CD4-positive, alpha-beta T cell (primary cell): ENCODE data around the gene KCNJ5. TPM values are rescaled to one million over a fixed set of nuclear protein-coding genes. Genes with fewer than 3 reads are reported as not detected.

Experiments
- ATAC-seq: fragments of 200-7000 bp; cut with Tn5 transposase; one replicate; pipeline ENCODE4 v1.10.0; 2022; ENCODE audit warnings: mild to moderate bottlenecking; ENCODE audit not compliant: poor library complexity
- CTCF ChIA-PET: fragments of 350-600 bp; sonication (Branson Sonifier 250); formaldehyde crosslinking; loops from one replicate; lab custom pipeline; 2021; ENCODE audit warnings: antibody characterized with exemption, inconsistent platforms; lab: Charles Lee
- POLR2A ChIA-PET: fragments of 350-600 bp; sonication (Branson Sonifier 250); formaldehyde crosslinking; loops from one replicate; lab custom pipeline; 2021; ENCODE audit warnings: antibody characterized with exemption, inconsistent platforms; lab: Charles Lee
- DNase-seq, 14 experiments: peaks; one replicate each; pipeline ENCODE4 v3.0.0-alpha.2; 2013 to 2020; ENCODE audit warnings: mixed read lengths in 2 of 14
- H3K27ac ChIP-seq, 2 donors: one replicate each; pipeline versions ENCODE4 v1.5.1 to v1.7.0; 2013; ENCODE audit warnings: low read length in 2 of 2, low read depth in 1 of 2, mild to moderate bottlenecking in 1 of 2
- H3K27me3 ChIP-seq, 2 experiments: 1 replicate in 1 of 2; 2 replicates in 1 of 2; pipeline versions ENCODE4 v1.6.1 to v1.7.0; 2013; ENCODE audit warnings: low read length in 2 of 2, control low read depth in 1 of 2, mild to moderate bottlenecking in 1 of 2, moderate library complexity in 1 of 2; ENCODE audit not compliant: insufficient read depth in 2 of 2, control insufficient read depth in 1 of 2
- H3K36me3 ChIP-seq: one replicate; pipeline ENCODE4 v1.6.1; 2013; ENCODE audit warnings: low read length, control low read depth; ENCODE audit not compliant: insufficient read depth
- H3K4me1 ChIP-seq: one replicate; pipeline ENCODE4 v1.6.1; 2013; ENCODE audit warnings: low read length, control low read depth; ENCODE audit not compliant: insufficient read depth
- H3K4me3 ChIP-seq: one replicate; pipeline ENCODE4 v1.5.1; 2013; ENCODE audit warnings: mild to moderate bottlenecking, low read length, moderate library complexity
- H3K9me3 ChIP-seq, 2 experiments: 1 replicate in 1 of 2; 2 replicates in 1 of 2; pipeline versions ENCODE4 v1.6.1 to v1.7.0; 2013; ENCODE audit warnings: low read length in 2 of 2, mild to moderate bottlenecking in 2 of 2, control low read depth in 1 of 2, moderate library complexity in 1 of 2; ENCODE audit not compliant: control insufficient read depth in 1 of 2, insufficient read depth in 1 of 2
- H3K27ac Mint-ChIP-seq: one replicate; pipeline ENCODE4 v1.8.0; 2020; ENCODE audit warnings: mixed read lengths
- H3K27me3 Mint-ChIP-seq: one replicate; pipeline ENCODE4 v1.8.0; 2021; ENCODE audit warnings: mixed read lengths
- H3K36me3 Mint-ChIP-seq: one replicate; pipeline ENCODE4 v1.8.0; 2021; ENCODE audit warnings: low read depth, mixed read lengths
- H3K4me1 Mint-ChIP-seq: one replicate; pipeline ENCODE4 v1.8.0; 2021; ENCODE audit warnings: low read depth, mixed read lengths
- H3K4me3 Mint-ChIP-seq: one replicate; pipeline ENCODE4 v1.8.0; 2020; ENCODE audit warnings: mild to moderate bottlenecking, mixed read lengths
- H3K9me3 Mint-ChIP-seq: one replicate; pipeline ENCODE4 v1.8.0; 2020; ENCODE audit warnings: mixed read lengths
- CTCF ChIP-seq: fragments of 200-600 bp; IDR thresholded peaks from one replicate; pipeline ENCODE4 v1.8.0; 2022; ENCODE audit warnings: antibody characterized with exemption, mild to moderate bottlenecking
- intact Hi-C, 2 experiments: fragments of 100-400 bp; cut with DNase I in 1 of 2; cut with micrococcal nuclease in 1 of 2; formaldehyde crosslinking; loops; one replicate each; pipeline versions ENCODE4 v1.15.1 to v1.9.0; 2023 to 2025; cut with DNase I, micrococcal nuclease
- total RNA-seq, 174 experiments: library from RNA in 2 of 174; stranded (reverse) in 2 of 174; gene quantifications; one replicate each; pipeline ENCODE4 v1.2.3 and lab custom pipeline; 2021 to 2026

Gene KCNJ5
- total RNA-seq, 2 experiments from 2014 or later, result 0.05 TPM; not detected in 1

GRCh38 chr11:128904656-128905344 lies 13.6 kb downstream of the KCNJ5 start:
- intact Hi-C loops, result no loop called here

GRCh38 chr11:128905345-128906184 lies 14.4 kb downstream of the KCNJ5 start:
- ATAC-seq, result peak; percentile 85
- peaks cover 22% of the 10 kb centered on the region for H3K4me1 ChIP-seq
- ChIA-PET CTCF (interaction anchor here (0.8 to 2.7 kb wide), 4 partner anchors 10 to 748 kb away, joined by 3 to 14 read pairs (median 3); no protein-coding TSS in a partner anchor), POLR2A (interaction anchor here (0.7 to 1.5 kb wide), 4 partner anchors 13 to 748 kb away, joined by 3 read pairs; no protein-coding TSS in a partner anchor)
- Mint-ChIP-seq H3K4me3 (peak overlapping the region; percentile 86), H3K27me3 (peaks cover 58% of the 10 kb centered on the region), H3K36me3 (no peaks in the 10 kb centered on the region), H3K9me3 (no peaks in the 10 kb centered on the region), H3K4me1 (peaks cover 27% of the 10 kb centered on the region), H3K27ac (no peak overlapping the region)
- intact Hi-C loops, result loop anchor here in 1 of 2 experiments (2.0 kb wide), 1 partner anchor 21 kb away; no protein-coding TSS in a partner anchor
- no peaks in the 10 kb centered on the region for H3K36me3 ChIP-seq
- peak overlapping the region; percentile 57 for H3K4me3 ChIP-seq
- peaks cover 17 to 29% of the 10 kb centered on the region in 2 experiments for H3K27me3 ChIP-seq
- H3K27ac ChIP-seq, result no peak overlapping the region
- peak; percentile 20 to 69 (median 30) for DNase-seq
- peak; percentile 52 for TF ChIP-seq CTCF
- H3K9me3 ChIP-seq, result no peaks in the 10 kb centered on the region

More at GRCh38 chr11:128904656-128905344, 13.6 kb downstream of the KCNJ5 start:
- TF ChIP-seq CTCF, result no peak
- POLR2A ChIA-PET, result interaction anchor here (1.5 kb wide), 1 partner anchor 14 kb away, joined by 3 read pairs; no protein-coding TSS in a partner anchor
- H3K9me3 Mint-ChIP-seq, result no peaks in the 10 kb centered on the region
- ATAC-seq (peak; percentile 25), DNase-seq (peak in 2 of 14 experiments; percentile 7 to 19)
- Histone ChIP-seq H3K4me3 (peak overlapping the region; percentile 57), H3K27me3 (peaks cover 16 to 28% of the 10 kb centered on the region in 2 experiments), H3K27ac (no peak overlapping the region), H3K36me3 (no peaks in the 10 kb centered on the region), H3K9me3 (no peaks in the 10 kb centered on the region), H3K4me1 (peaks cover 22% of the 10 kb centered on the region)
- peak overlapping the region; percentile 86 for H3K4me3 Mint-ChIP-seq
- no peaks in the 10 kb centered on the region for H3K36me3 Mint-ChIP-seq
- peaks cover 27% of the 10 kb centered on the region for H3K4me1 Mint-ChIP-seq
- CTCF ChIA-PET, result interaction anchor here (2.7 kb wide), 1 partner anchor 20 kb away, joined by 14 read pairs; no protein-coding TSS in a partner anchor
- H3K27ac Mint-ChIP-seq, result no peak overlapping the region
- peaks cover 51% of the 10 kb centered on the region for H3K27me3 Mint-ChIP-seq
